Measurements from ENCODE around the gene TMEM232.
"Not testable (repeated sequence)": the region's sequence is repeated elsewhere in the genome, so short reads cannot be mapped to it uniquely, and the experiment has no call there.

TMEM232 gene

GRCh38 chr5:110618941-110619340 is 107.5 kb downstream of the TMEM232 start:
- no peak for DNase-seq

- DNase-seq: no peak
Measured at GRCh38 chr5:110616009-110616408, 110.5 kb downstream of the TMEM232 start.

DNA sequence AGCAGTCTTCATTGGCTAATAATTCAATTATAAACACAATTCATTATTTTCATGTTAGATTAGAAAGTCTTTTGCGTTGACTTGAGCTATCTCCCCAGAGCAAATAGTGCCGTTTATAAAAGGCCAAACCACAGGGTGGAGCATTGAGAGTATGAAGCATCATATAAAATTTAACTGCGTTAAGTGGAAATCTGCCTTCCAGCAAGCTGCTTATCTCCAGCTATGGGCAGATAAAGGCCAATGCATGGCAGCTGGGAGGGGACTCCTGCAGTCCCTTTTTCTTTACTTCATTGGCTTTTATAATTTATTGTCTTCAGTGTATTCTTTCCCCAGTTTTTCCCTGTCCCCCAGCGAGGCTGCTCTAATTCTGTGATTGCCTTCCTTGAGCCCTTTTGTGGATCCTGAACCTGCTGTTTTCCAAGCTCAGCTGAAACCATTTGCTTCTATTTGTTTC is 113.7 kb downstream of the TMEM232 start:
- DNase-seq: no peak

GRCh38 chr5:110611817-110612216 is 114.7 kb downstream of the TMEM232 start:
- DNase-seq: no peak

GRCh38 chr5:110594866-110595265 is 131.6 kb downstream of the TMEM232 start:
- DNase-seq: no peak

DNA sequence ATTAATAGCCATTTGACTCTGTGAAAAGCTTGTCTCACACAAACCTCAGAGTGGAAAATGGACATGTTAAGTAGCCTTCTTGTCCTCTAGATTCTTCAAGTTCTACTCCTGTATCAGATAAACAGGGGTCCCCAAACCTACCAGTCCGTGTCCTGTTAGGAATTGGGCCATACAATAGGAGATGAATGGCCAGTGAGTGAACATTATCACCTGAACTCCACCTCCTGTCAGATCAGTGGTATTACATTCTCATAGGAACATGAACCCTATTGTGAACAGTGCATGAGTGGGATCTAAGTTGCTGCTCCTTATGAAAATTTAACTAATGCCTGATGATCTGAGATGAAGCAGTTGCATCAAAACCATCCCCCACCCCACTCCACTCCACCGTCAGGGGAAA is 136.3 kb downstream of the TMEM232 start:
- no peak for DNase-seq

DNA sequence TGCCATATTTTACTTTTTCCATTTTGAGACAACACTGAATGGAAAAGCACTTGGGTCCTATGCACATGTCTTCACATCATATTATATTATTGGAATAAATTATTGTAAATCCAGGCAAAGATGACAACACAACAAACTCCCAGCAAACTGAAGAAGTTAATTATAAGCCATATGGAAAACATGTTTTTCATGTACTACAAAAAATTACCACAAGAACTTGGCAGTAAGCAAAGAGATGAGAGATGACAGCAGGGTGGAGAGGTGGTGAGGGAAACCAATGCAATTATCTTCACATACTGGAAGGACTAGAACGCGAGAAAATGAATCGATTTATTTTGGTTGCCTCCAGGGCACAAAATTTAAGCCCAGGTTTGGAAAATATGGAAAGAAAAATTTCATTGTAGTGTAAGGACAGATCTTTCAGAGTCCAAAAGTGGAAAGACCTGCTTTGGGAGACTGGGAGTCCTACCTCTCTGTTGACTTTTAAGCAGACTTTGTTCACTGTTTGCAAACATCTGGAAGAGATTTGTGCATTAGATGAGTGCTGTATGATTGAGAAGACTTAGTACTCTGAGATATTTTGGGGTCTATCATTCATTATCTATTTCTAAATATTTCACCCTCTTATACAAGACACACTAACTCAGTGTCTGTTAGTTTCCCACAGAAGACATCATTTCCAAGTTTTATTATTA is 138.0 kb downstream of the TMEM232 start:
- no peak for DNase-seq

DNA sequence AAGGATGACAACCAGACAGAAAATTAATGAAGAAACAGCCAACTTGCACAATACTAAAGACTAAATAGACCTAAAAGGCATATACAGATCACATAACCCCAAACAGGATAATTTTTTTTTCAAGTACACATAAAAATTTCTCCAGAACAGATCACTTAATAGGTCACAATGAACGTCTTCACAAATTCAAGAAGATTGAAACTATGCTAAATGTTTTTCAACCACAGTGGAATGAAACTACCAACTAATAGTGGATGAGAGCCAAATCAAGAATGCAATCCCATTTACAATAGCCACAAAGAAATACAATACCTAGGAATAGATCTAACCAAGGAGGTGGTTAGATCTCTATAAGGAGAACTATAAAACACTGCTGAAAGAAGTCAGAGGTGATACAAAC is 145.8 kb downstream of the TMEM232 start:
- no peak for DNase-seq

DNA sequence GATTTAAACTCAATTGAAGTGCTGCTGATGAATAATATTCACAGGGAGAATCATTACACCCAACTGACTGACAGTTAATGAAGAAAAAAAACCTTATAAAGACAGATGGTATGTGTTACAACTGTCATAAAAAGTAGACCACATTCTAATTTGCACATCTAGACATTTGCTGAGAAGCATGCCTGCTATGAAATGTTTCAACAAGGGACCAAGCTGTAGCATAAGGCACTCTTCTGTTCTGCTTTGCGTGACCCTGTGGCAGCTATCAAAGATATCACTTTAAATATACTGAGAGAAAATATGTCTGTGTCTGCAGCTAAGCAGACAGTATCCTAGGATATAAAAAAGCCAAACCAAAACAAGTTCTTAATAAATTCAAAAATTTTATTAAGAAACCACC is 153.7 kb downstream of the TMEM232 start:
- DNase-seq: no peak

DNA sequence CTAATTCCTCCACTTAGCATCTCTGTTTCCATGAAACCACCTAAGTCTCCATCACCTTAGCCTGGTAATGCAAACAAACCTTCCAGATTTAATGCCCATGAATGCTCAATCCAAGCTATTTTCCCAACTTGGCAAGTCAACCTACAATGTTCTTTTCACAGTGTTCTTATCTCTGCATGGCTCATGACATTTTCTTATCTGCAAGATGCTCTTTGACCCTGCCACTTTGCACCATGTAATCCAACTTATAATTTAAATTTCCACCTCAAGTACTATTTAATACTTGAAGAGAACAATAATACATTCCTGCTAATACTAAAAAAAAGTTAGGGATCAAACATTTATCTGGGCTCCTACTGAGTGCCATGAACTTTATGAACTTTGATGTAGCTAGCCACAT is 164.3 kb downstream of the TMEM232 start:
- no peak for DNase-seq

GRCh38 chr5:110561510-110561909 is 165.0 kb downstream of the TMEM232 start:
- DNase-seq: no peak

- no peak for DNase-seq
Measured at GRCh38 chr5:110549301-110549700, 177.2 kb downstream of the TMEM232 start.

DNA sequence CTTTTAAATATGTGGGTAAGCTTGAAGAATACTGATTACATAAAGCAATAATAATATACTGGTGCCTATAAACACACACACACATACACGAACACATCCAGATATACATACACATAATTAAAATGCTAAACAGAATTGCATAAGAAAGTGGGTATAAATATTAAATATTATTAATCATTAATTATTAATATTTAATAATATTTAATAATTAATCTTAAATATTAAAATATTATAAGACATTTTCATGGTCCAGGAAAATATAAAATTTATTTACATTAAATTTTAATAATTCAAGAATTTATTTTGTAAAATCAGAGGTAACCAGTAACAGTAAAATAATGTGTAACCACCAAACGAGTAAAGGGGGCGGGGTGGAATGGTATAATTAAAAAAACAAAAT is 178.3 kb downstream of the TMEM232 start:
- no peak for DNase-seq

DNA sequence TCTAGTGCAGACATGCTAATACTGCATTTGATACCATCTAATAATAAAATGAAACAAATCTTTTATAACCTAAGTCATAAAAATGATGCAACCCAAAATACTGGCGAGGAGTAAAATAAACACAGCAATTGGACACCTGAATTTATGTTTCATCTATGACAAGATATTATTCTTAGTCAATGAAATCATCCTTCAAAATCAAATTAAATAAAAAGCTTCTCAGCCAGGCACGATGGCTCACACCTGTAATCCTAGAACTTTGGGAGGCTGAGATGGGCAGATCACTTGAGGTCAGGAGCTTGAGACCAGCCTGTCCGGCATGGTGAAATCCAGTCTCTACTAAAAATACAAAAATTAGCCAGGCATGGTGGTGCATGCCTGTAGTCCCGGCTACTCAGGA is 179.0 kb downstream of the TMEM232 start:
- DNase-seq: no peak

- DNase-seq: no peak
Measured at GRCh38 chr5:110545716-110546115, 180.8 kb downstream of the TMEM232 start.

DNA sequence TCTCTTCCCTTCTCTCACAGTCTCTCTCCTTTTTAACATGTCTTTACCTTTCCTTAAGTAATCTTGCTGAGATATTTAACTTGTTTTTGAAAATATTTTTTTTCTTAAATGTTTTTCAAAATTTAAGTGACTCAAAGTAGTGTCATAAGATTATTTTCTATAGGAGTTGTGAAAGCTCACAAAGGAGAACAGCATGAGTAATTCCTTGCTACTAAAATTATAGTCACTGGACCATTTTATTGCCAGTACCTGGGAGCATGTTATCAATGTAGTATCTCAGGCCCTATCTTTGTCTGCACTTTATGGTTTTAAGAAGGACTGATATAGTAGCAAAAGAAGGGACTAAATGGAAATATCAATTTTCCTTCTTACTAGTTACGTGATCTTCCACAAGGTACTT is 181.9 kb downstream of the TMEM232 start:
- no peak for DNase-seq

DNA sequence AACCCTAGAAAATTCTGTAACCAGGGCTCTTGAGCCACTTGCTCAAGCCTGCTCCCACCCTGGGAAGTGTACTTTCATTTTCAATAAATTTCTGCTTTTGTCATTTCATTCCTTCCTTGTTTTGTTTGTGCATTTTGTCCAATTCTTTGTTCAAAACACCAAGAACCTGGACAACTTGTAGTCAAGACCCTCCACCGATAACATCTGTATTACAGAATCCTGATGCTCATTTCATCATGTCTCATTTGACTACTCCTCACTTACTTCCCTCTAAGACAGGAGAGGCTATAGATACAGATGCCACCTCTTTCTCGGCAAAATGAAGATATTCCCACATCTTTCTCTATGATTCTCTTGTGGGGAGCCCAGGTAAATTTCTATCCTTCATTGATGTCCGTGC is 183.5 kb downstream of the TMEM232 start:
- no peak for DNase-seq

- DNase-seq: no peak
Measured at GRCh38 chr5:110536120-110537115, 190.1 kb downstream of the TMEM232 start.

DNA sequence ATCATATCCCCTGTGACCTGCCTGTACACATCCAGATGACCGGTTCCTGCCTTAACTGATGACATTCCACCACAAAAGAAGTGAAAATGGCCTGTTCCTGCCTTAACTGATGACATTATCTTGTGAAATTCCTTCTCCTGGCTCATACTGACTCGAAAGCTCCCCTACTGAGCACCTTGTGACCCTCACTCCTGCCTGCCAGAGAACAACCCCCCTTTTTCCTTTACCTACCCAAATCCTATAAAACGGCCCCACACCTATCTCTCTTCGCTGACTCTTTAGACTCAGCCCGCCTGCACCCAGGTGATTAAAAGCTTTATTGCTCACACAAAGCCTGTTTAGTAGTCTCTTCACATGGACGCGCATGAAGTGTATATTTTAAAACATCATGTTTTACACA is 191.3 kb downstream of the TMEM232 start:
- not testable (repeated sequence) for DNase-seq

DNA sequence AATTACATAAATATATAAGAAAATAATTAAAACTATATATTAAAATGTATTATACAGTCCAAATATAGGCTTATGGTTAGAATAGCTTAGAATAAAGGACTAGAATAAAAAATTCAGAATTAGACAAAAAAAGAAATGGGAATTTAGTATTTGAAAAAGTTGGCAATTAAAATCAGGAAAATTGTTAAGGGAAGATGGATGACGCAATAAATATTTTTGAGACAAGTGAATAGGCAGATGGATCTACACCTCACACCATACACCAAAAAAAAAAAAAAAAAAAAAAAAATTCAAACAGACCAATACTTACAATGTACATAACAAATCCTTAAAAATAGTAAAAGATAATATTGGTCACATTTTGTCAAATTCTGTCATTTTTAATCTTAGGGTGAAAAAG is 200.7 kb downstream of the TMEM232 start:
- DNase-seq: no peak

- no peak for DNase-seq
Measured at GRCh38 chr5:110517396-110517795, 209.1 kb downstream of the TMEM232 start.

GRCh38 chr5:110514030-110514429 is 212.4 kb downstream of the TMEM232 start:
- DNase-seq: no peak

DNA sequence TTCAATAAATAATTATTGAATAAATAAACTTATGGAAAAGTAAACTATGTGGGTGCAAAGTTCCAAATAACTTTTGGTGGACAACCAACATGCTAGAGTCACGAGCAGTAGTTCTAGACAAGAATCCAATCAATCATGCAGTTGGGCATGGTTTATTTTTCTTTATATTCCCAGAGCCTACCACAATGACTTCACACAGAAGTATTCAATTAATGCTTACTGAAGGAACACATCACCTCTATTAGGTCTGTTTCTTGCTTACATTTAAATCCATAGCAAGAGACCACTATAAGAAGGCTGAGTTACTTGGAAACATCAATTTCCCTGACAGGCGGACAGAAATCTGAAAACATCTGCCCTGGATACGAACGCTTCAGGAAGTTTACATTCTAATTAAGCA is 214.2 kb downstream of the TMEM232 start:
- no peak for DNase-seq

DNA sequence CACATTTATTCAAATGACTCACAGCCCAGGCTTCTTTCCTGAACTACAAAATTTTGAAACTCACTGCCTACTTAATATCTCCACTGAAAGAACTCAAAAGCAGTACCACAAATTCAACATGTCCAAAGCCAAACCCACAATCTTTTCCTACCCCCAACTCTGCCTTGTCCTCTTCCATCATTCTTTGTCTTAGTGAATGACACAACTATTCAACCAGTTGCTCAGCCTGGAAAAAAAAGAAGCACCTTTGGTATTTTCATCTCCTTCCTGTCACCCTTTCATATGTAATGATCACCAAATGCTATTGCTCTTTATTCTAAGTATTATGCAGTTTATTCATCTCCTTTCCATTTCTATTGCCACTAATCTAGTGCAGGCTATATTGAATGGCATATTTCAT is 216.3 kb downstream of the TMEM232 start:
- DNase-seq: no peak

Data from activated CD4-positive, alpha-beta T cell treated with anti-CD3 and anti-CD28 coated beads for 1 hour (primary cell).